ENCODE measurements around the gene ADK.
A peak's percentile ranks its signal among the peaks of the same experiment; 100 is the strongest.

The ADK gene

DNA sequence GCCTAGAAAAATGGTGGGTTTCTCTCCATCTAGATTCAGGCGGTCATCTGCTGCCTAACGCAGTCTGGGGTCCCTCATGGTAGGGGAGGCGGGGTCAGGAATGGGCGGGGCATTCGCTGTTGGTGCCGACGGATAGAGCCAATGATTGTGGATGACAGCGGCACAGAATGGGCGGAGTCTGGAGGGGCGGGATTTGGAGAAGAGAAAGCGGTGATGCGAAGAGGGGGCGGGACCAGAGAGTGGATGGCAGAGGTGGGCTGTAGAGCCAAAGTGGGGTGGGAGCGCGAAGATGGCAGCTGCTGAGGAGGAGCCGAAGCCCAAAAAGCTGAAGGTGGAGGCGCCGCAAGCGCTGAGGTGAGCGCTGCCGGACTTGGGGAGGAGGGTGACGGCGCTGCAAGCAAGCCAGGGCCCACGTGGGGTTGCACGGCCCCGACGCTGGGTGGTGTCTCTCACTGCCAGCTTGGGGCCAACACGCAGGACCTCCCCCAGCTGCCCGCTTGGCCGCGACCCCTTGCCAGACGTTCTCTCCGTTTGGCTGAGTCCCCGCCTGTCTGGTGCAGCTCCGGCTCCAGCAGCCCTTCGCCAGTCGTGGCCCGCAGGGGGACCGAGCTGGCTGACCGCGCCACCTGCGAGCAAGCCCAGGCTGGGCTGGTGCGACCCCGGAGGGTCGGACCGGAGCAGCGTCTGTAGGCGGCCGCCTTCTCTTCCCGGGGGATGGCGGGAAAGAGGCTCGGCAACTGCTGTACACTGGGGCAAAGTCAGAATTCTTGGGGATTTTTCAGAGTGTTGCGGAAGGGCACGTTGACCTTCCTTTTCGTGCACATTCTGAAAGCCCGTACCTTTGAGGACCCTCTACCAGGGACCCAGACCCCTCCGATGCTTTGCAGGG, at the start of gene ADK:
Gene ADK, plus strand, starts transcription at position 232 of the 889 bp plus-strand sequence. Its CDS starts 58 bp downstream, at position 290.
- H3K9me3 ChIP-seq (ENCODE audit: control insufficient read depth, insufficient read depth, low read length), result no peaks in the 10 kb centered on the region
- H3K4me3 ChIP-seq (ENCODE audit: low read depth, low read length), result peak within 1 kb of the TSS; percentile 58
- peak within 1 kb of the TSS; percentile 76 for H3K9ac ChIP-seq (ENCODE audit: low read depth, low read length)
- no peaks in the 10 kb centered on the region for H3K27me3 ChIP-seq (ENCODE audit: control insufficient read depth, insufficient read depth, low read length)
- no peaks in the 10 kb centered on the region for H3K36me3 ChIP-seq (ENCODE audit: control insufficient read depth, insufficient read depth, low read length)
- H3K4me1 ChIP-seq (ENCODE audit: control insufficient read depth, insufficient read depth, low read length), result peaks cover 4% of the 10 kb centered on the region

DNA sequence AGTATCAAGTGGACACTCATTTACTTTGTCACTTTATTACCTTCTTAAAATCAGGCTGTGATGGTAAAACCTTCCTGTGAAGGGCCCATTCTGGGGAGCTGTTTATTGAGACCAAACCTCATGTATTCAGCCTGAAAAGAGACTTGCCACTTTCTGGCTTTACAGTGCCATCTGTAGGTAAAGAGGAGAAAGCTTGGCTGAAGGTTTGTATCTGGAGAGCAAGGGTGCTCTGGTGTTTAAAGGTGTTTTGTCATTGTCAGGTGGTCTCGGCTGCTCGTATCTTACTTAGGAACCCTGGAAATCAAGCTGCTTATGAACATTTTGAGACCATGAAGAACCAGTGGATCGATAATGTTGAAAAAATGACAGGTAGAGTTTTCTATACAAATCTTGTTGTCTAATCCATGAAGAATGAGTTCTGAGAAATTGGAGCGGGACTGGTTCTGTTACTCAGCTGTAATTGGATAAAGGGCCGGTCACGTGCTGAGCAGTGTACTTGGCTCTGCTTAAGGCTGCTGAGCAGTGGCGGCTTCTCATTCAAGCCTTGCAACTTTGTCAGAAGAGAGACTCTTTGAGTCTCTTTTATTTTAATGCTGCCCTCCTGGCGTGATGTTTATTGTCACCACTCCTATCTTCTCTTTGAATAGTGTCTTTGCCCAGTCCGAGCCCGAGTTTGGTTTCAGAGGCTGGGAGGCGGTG, 47.3 kb upstream of the ADK start:
- no peaks in the 10 kb centered on the region for H3K27me3 ChIP-seq (ENCODE audit: control insufficient read depth, insufficient read depth, low read length)
- H3K4me3 ChIP-seq (ENCODE audit: low read depth, low read length), result no peak overlapping the region
- peaks cover 68% of the 10 kb centered on the region for H3K36me3 ChIP-seq (ENCODE audit: control insufficient read depth, insufficient read depth, low read length)
- H3K9me3 ChIP-seq (ENCODE audit: control insufficient read depth, insufficient read depth, low read length), result no peaks in the 10 kb centered on the region
- no peaks in the 10 kb centered on the region for H3K4me1 ChIP-seq (ENCODE audit: control insufficient read depth, insufficient read depth, low read length)
- no peak overlapping the region for H3K9ac ChIP-seq (ENCODE audit: low read depth, low read length)

DNA sequence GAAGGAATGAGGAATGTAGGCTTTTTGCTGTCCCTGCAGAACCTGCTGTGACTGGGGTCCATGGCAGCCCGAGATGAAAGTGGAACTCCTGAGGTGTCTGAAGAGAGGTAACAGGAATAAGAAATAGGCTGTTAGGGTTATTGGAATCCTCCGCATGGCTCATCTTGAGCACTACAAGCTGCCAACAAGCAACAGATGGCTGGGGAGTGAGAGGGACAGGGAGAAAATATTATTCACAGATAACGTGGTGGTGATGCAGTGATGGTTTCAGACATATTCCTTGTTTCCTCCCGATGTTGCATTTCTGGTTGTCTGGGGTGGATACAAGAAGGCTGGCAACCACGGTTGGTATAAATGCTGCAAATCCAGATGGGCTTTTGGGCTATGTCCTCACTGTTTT, 46.5 kb upstream of the ADK start:
- no peak overlapping the region for H3K4me3 ChIP-seq (ENCODE audit: low read depth, low read length)
- H3K4me1 ChIP-seq (ENCODE audit: control insufficient read depth, insufficient read depth, low read length), result no peaks in the 10 kb centered on the region
- H3K36me3 ChIP-seq (ENCODE audit: control insufficient read depth, insufficient read depth, low read length), result peaks cover 64% of the 10 kb centered on the region
- H3K27me3 ChIP-seq (ENCODE audit: control insufficient read depth, insufficient read depth, low read length), result no peaks in the 10 kb centered on the region
- H3K9ac ChIP-seq (ENCODE audit: low read depth, low read length), result no peak overlapping the region
- no peaks in the 10 kb centered on the region for H3K9me3 ChIP-seq (ENCODE audit: control insufficient read depth, insufficient read depth, low read length)

DNA sequence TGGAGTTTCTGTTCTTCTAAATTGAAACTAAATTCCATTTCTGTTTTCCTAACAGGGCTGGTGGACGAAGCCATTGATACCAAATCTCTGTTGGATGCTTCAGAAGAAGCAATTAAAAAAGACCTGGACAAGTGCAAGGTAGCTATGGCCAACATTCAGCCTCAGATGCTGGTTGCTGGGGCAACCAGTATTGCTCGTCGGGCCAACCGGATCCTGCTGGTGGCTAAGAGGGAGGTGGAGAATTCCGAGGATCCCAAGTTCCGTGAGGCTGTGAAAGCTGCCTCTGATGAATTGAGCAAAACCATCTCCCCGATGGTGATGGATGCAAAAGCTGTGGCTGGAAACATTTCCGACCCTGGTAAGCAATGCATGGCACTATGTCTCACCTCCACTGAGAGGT, 46.0 kb upstream of the ADK start:
- Histone ChIP-seq H3K36me3 (ENCODE audit: control insufficient read depth, insufficient read depth, low read length) (peaks cover 61% of the 10 kb centered on the region), H3K27me3 (ENCODE audit: control insufficient read depth, insufficient read depth, low read length) (no peaks in the 10 kb centered on the region), H3K4me1 (ENCODE audit: control insufficient read depth, insufficient read depth, low read length) (no peaks in the 10 kb centered on the region), H3K4me3 (ENCODE audit: low read depth, low read length) (no peak overlapping the region), H3K9me3 (ENCODE audit: control insufficient read depth, insufficient read depth, low read length) (no peaks in the 10 kb centered on the region), H3K9ac (ENCODE audit: low read depth, low read length) (no peak overlapping the region)

DNA sequence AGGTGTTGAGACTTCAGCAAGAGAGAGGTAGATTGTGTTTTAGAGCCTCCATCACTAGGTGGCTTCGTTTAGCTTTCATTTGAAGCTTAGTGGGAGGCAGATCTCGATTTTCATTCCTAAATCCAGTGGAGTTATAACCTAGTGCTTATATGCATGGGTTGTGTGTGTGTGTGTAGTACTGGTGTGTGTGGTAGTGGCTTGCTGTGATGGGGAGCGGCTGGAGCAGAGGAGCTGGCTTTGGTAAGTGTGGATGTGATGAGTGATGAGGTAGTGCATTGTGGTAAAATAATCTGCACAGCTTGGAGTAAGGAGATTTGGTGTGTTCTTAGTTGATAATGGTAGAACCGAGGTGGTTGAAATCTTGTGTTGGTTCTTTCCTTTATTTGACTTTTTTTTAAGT, 43.6 kb upstream of the ADK start:
- no peaks in the 10 kb centered on the region for H3K9me3 ChIP-seq (ENCODE audit: control insufficient read depth, insufficient read depth, low read length)
- no peaks in the 10 kb centered on the region for H3K4me1 ChIP-seq (ENCODE audit: control insufficient read depth, insufficient read depth, low read length)
- H3K9ac ChIP-seq (ENCODE audit: low read depth, low read length), result no peak overlapping the region
- peaks cover 72% of the 10 kb centered on the region for H3K36me3 ChIP-seq (ENCODE audit: control insufficient read depth, insufficient read depth, low read length)
- no peaks in the 10 kb centered on the region for H3K27me3 ChIP-seq (ENCODE audit: control insufficient read depth, insufficient read depth, low read length)
- no peak overlapping the region for H3K4me3 ChIP-seq (ENCODE audit: low read depth, low read length)

DNA sequence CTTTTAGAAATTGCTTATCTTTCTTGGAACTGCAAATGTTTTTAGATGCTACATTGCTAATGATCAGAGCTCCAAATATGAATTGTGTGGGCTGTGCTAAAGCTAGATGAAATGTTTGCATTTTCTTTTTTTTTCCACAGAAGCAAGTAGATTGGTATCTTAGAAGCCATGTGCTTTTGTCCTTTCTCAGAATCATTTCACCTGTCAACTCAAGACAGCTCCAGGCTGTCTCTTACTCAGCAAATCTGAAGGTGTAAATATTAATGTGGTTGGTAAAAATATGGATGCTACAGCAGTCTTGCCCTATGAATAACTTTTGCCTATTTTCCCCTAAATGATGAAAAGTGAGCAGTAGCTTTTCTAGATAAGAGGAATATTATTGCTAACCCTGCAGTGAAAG, 41.6 kb upstream of the ADK start:
- Histone ChIP-seq H3K27me3 (ENCODE audit: control insufficient read depth, insufficient read depth, low read length) (no peaks in the 10 kb centered on the region), H3K9me3 (ENCODE audit: control insufficient read depth, insufficient read depth, low read length) (no peaks in the 10 kb centered on the region), H3K4me3 (ENCODE audit: low read depth, low read length) (no peak overlapping the region), H3K36me3 (ENCODE audit: control insufficient read depth, insufficient read depth, low read length) (peaks cover 78% of the 10 kb centered on the region), H3K4me1 (ENCODE audit: control insufficient read depth, insufficient read depth, low read length) (no peaks in the 10 kb centered on the region), H3K9ac (ENCODE audit: low read depth, low read length) (no peak overlapping the region)

DNA sequence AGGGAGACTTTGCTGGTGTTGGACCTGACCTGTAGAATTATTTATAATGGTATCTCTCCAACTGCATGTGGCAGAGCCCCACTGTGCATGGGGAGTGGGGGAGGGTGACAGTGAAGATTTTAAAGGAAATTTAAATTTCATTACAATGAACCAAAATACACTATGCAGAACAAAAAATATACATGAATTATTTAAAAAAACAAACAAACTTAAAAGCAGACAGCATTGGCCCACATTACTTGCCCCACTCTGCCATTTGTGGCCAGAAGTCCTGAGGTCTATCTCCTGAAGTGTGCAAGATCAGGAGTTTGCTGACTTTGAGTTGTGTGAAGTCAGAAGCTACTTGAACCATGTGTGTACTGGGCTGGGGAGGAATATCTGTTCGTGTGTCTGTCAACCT, 40.9 kb upstream of the ADK start:
- Histone ChIP-seq H3K4me1 (ENCODE audit: control insufficient read depth, insufficient read depth, low read length) (no peaks in the 10 kb centered on the region), H3K9me3 (ENCODE audit: control insufficient read depth, insufficient read depth, low read length) (no peaks in the 10 kb centered on the region), H3K36me3 (ENCODE audit: control insufficient read depth, insufficient read depth, low read length) (peaks cover 77% of the 10 kb centered on the region), H3K9ac (ENCODE audit: low read depth, low read length) (no peak overlapping the region), H3K27me3 (ENCODE audit: control insufficient read depth, insufficient read depth, low read length) (no peaks in the 10 kb centered on the region), H3K4me3 (ENCODE audit: low read depth, low read length) (no peak overlapping the region)

DNA sequence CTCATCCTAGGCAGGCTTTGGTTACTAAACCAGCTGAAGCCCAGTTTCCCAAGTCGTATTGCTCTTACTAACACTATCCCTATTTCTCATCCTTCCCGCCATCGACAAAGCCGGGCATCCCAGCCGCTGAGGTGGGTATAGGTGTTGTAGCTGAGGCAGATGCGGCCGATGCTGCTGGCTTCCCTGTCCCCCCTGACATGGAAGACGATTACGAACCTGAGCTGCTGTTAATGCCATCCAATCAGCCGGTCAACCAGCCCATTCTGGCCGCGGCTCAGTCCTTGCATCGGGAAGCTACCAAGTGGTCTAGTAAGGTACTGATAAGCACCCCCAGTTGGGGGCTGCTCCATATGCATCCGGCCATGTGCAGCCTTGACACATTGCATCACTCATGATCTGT, 39.2 kb upstream of the ADK start:
- Histone ChIP-seq H3K36me3 (ENCODE audit: control insufficient read depth, insufficient read depth, low read length) (peaks cover 78% of the 10 kb centered on the region), H3K27me3 (ENCODE audit: control insufficient read depth, insufficient read depth, low read length) (no peaks in the 10 kb centered on the region), H3K9ac (ENCODE audit: low read depth, low read length) (no peak overlapping the region), H3K4me3 (ENCODE audit: low read depth, low read length) (no peak overlapping the region), H3K9me3 (ENCODE audit: control insufficient read depth, insufficient read depth, low read length) (no peaks in the 10 kb centered on the region), H3K4me1 (ENCODE audit: control insufficient read depth, insufficient read depth, low read length) (no peaks in the 10 kb centered on the region)

DNA sequence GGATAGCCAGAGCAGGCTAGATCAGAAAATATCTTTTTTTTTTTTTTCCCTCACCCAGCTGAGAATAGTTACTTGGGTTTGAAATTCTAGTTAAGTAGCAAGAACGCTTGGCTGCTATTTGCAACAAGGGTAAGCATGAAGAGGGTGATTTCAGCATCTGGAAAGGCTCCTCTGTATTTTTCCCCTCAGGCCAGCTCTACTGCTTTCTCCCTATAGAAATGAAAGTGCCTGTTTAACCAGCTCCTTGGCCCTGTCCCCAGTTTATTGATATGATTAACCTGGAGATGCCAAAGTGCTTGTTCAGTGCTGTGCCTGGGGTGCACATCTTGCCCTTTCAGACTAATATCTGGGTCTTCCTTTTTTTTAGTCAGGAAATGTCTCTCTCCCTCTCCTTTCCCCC, 37.5 kb upstream of the ADK start:
- Histone ChIP-seq H3K4me3 (ENCODE audit: low read depth, low read length) (no peak overlapping the region), H3K36me3 (ENCODE audit: control insufficient read depth, insufficient read depth, low read length) (peaks cover 73% of the 10 kb centered on the region), H3K4me1 (ENCODE audit: control insufficient read depth, insufficient read depth, low read length) (no peaks in the 10 kb centered on the region), H3K9me3 (ENCODE audit: control insufficient read depth, insufficient read depth, low read length) (no peaks in the 10 kb centered on the region), H3K27me3 (ENCODE audit: control insufficient read depth, insufficient read depth, low read length) (no peaks in the 10 kb centered on the region), H3K9ac (ENCODE audit: low read depth, low read length) (no peak overlapping the region)

DNA sequence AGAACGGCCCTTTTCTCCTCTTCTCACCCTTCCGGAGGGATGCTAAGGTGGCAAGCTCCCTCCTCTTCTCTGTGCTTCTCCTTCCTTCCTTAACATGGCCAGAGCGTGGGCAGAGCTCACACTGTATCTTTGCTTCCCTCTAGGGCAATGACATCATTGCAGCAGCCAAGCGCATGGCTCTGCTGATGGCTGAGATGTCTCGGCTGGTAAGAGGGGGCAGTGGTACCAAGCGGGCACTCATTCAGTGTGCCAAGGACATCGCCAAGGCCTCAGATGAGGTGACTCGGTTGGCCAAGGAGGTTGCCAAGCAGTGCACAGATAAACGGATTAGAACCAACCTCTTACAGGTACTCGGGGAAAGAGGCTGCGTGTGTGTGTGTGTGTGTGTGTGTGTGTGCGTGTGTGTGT, 37.0 kb upstream of the ADK start:
- Histone ChIP-seq H3K36me3 (ENCODE audit: control insufficient read depth, insufficient read depth, low read length) (peaks cover 77% of the 10 kb centered on the region), H3K9me3 (ENCODE audit: control insufficient read depth, insufficient read depth, low read length) (no peaks in the 10 kb centered on the region), H3K27me3 (ENCODE audit: control insufficient read depth, insufficient read depth, low read length) (no peaks in the 10 kb centered on the region), H3K9ac (ENCODE audit: low read depth, low read length) (no peak overlapping the region), H3K4me3 (ENCODE audit: low read depth, low read length) (no peak overlapping the region), H3K4me1 (ENCODE audit: control insufficient read depth, insufficient read depth, low read length) (no peaks in the 10 kb centered on the region)

DNA sequence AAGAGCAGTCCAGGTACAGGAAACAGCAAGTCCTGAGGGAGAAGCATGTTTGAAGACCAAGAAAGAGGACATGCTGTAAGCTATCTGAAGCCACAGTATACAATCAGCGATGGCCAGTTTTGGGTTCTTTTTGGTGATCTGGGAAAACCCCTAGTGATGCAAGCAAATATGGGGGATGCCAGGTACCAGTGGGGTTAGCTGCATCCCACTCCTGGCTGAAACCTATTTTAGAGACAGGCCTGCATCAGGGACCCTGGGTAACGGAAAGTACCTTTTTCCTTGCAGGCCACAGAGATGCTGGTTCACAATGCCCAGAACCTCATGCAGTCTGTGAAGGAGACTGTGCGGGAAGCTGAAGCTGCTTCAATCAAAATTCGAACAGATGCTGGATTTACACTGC, 33.3 kb upstream of the ADK start:
- H3K36me3 ChIP-seq (ENCODE audit: control insufficient read depth, insufficient read depth, low read length), result peaks cover 51% of the 10 kb centered on the region

DNA sequence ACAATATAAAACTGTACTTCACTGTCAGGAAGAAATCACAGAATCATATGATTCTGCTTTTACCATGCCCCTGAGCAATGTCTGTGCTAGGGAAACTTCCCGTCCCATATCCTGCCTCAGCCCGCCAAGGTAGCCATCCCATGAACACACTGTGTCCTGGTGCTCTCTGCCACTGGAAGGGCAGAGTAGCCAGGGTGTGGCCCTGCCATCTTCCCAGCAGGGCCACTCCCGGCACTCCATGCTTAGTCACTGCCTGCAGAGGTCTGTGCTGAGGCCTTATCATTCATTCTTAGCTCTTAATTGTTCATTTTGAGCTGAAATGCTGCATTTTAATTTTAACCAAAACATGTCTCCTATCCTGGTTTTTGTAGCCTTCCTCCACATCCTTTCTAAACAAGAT, 32.2 kb upstream of the ADK start:
- Histone ChIP-seq H3K27me3 (ENCODE audit: control insufficient read depth, insufficient read depth, low read length) (no peaks in the 10 kb centered on the region), H3K36me3 (ENCODE audit: control insufficient read depth, insufficient read depth, low read length) (peaks cover 41% of the 10 kb centered on the region), H3K4me1 (ENCODE audit: control insufficient read depth, insufficient read depth, low read length) (no peaks in the 10 kb centered on the region), H3K9ac (ENCODE audit: low read depth, low read length) (no peak overlapping the region), H3K9me3 (ENCODE audit: control insufficient read depth, insufficient read depth, low read length) (no peaks in the 10 kb centered on the region), H3K4me3 (ENCODE audit: low read depth, low read length) (no peak overlapping the region)

More for the DNA sequence above, 33.3 kb upstream of the ADK start:
- Histone ChIP-seq H3K4me1 (ENCODE audit: control insufficient read depth, insufficient read depth, low read length) (no peaks in the 10 kb centered on the region), H3K4me3 (ENCODE audit: low read depth, low read length) (no peak overlapping the region), H3K9ac (ENCODE audit: low read depth, low read length) (no peak overlapping the region), H3K27me3 (ENCODE audit: control insufficient read depth, insufficient read depth, low read length) (no peaks in the 10 kb centered on the region), H3K9me3 (ENCODE audit: control insufficient read depth, insufficient read depth, low read length) (no peaks in the 10 kb centered on the region)

Measured in iPS-15b (cell line).